Measurements from ENCODE around the gene PLD6.

- TF ChIP-seq CTCF (IDR thresholded peaks at IDR 0.05) (no peak), EP300 (IDR thresholded peaks at IDR 0.05) (no peak), POLR2A (IDR thresholded peaks at IDR 0.05; ENCODE audit: low read depth) (no peak), POLR2AphosphoS5 (IDR thresholded peaks at IDR 0.05) (no peak)
Observed at GRCh38 chr17:17168401-17168800, 37.7 kb downstream of the PLD6 start.
